IPS-NIHi11 (cell line): ENCODE data around the gene CEP170.
"Not testable (repeated sequence)": the region's sequence is repeated elsewhere in the genome, so short reads cannot be mapped to it uniquely, and the experiment has no call there.

Experiments
- DNase-seq: peaks from one replicate; pipeline ENCODE4 v3.0.0; 2012; ENCODE audit warnings: mixed read lengths, low spot score

CEP170 gene

GRCh38 chr1:243233908-243234307 lies 21.2 kb downstream of the CEP170 start:
- DNase-seq: no peak

DNA sequence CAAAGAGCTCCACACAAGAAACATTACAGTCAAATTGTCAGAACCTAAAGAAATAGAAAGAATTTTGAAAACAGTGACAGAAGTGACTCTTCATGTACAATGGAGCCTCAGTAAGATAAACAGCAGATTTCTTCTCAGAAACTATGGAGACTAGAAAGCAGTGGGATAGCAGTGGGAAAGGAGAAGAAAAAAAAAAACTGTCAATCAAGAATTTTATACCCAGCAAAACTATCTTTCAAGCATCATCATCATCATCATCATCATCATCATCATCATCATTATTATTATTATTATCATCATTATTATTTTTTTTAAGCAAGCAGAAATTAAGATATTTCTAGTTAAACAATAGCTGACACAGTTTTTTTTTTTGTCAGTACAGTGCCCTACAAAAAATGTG lies 24.2 kb downstream of the CEP170 start:
- DNase-seq: peak; percentile 8

- DNase-seq: no peak
Observed at GRCh38 chr1:243229526-243229925, 25.6 kb downstream of the CEP170 start.

DNA sequence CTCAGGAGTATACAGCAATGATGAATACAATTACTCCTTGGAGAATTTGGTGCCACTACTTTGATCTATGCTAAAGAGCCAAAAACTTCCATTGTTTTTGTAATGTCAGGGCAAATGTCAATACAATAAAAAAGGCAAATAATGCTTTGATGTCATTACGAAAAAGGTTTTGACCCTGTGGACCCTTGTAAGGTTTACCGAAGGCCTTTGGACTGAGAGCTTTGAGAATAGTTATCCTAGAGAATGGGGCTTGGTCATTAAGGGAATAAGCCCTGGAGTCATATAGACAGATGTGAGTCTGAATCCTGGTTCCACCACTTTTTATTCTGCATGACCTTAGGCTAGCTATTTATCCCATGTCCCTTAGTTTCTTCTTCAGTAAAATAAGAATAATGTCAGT lies 27.5 kb downstream of the CEP170 start:
- DNase-seq: no peak

DNA sequence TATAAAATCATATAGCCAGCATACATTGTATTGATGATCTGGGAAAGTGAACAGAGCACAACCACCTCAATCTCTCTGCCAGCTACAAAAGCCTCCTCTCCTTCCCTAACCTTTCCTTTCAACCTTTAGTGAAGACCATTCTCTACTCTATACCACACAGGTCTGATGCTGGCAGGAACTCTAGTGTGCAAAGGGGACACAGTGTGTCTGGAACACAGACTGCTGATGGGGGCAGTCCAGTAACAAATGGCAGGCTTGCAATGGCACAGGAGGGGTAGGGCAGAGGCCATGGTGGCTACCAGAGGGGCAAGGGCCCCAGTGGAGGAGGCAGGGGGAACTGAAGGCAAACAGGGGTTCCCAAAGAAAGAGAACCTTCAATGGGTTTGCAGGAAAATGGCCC lies 37.0 kb downstream of the CEP170 start:
- no peak for DNase-seq

DNA sequence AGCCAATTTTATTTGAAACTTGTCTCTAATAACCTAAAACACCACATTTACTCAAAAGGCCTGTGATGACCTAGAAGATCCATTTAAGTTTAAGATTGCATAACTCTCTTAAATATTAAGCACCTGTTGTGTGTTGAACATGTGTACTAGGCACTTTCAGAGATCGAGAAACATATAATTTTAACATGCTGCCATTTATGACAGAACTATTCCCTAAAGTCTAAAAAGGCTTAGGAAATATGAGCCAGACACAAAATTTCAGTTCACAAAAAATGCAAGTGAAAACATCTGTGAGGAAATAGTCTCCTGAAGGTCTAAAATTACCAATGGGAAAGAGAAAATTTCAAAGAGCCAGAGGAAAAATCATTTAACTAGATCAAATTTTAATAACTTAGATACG lies 37.7 kb downstream of the CEP170 start:
- no peak for DNase-seq

- DNase-seq: no peak
Observed at GRCh38 chr1:243216741-243217140, 38.3 kb downstream of the CEP170 start.

GRCh38 chr1:243215276-243215875 lies 39.7 kb downstream of the CEP170 start:
- DNase-seq: not testable (repeated sequence)

DNA sequence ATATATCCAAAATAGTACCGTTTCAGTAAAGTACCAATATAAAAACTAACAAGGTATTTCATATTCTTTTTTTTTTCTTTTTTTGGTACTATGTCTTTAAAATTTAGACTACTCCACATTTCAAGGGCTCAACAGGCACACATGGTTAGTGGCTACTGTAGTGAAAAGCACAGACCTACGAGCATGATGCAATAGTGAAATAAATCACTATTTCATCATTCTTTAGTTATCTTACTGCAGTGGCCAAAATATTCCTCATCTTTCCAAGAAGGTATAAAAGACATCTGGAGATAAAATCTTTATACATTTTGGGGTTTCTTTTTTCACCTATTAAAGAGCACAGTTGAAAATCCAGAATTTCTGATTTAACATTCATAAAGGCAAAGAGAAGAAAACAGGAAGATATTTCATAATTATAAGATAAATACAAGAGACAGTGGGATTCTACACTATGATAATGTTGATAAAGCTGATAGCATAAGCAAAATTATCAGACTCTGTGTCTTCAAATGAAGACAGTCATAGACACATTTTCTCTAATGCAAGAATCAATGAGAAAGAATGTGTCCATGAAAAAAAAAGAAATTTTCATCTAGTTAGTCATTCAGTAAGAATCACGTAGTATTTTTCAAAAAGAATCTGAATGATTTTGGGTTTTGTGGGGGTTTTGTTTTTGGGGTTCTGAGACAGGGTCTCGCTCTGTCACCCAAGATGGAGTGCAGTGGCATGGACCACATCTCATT lies 41.9 kb downstream of the CEP170 start:
- no peak for DNase-seq

DNA sequence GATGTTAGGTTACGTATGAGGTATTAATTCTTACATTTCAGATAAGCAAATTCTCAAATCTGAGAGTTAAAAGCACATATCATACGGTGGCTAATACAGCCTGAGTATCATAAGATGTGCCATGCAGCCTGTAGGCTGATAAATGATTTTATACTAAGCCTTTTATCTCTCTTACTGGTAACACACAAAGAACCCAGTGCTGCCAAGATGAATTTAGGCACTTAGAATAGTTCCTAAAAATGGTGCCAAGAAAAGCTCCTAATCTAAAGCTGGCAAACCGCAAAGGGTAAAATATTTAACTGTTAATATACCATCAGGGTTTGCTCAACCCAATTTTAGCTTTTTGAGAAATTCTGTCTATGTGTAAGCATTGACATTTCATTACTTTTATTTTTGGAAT lies 43.1 kb downstream of the CEP170 start:
- DNase-seq: not testable (repeated sequence)

DNA sequence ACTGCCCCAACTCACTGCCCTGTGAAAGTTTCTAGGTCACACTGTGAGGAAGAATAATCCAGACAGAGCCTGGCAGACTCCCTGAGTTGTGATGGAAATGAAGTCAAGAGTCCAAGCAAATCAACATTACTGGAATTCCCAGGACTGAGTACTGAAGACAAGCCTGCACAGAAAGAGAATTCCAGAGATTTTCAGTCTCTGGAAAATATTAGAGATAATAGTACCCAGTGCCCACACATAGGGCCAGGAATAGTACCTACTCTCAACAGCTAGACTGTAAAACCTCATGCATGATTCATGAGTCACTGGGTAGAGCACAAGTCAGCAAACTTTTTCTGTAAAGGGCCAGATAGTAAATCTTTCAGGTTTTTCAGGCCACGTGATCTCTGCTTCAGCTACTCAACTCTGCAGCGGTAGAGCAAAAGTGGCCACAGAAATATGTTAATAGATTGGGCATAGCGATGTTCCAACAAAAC lies 50.0 kb downstream of the CEP170 start:
- DNase-seq: not testable (repeated sequence)

DNA sequence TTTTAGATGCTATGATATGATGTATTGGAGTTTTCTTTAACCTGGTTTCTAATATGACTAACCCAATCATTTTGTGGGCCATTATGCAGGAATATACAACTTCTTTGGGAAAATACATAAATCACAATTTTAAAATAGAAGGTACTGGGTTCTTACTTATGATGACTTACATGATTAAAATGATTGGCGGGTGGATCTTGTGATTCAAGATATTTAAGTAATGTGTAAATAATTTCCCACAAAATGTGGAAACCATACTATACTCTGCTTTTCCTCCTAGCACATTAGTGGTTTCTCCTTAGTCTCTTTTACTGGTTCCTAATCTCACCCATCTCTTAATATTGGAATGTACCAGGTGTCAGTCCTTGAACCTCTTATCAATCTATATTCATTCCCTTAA lies 50.7 kb downstream of the CEP170 start:
- DNase-seq: not testable (repeated sequence)

GRCh38 chr1:243203196-243203595 lies 51.9 kb downstream of the CEP170 start:
- DNase-seq: not testable (repeated sequence)

DNA sequence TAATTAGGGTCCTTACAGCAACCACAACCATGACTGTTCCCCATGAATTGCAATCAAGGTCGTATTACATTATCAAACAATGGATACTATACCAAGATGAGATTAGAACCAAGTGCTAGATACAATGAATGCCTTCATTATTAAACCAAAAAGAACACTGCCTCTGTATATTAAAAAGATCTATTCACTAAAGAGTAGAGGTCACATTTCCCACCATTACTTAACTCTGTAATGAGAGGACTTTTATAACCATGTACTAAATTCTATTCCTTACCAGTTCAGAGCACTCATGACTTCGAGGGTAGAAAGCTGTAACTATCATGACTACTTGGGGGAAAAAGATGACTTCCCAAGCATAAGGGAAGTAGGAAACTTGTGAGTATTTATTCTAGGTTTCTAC lies 53.8 kb downstream of the CEP170 start:
- DNase-seq: not testable (repeated sequence)

- not testable (repeated sequence) for DNase-seq
Observed at GRCh38 chr1:243197524-243197923, 57.6 kb downstream of the CEP170 start.

DNA sequence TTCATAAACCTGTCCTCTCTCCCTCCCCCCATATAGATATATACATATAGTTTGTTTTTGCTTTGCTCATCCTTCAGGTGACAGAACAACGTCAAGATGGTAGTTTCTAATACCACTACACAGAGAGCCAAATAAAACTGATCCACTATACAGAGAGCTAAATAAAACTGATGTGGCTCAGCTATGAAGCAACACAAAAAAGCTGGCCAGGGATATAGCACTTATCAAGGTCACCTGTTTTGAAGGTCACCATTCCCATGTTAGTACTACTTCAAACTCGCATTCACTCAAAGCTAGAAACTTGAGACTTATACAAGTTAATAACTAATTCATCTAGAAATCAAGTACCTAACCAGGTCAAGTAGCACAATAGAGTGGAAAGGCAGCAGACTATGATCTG lies 61.8 kb downstream of the CEP170 start:
- DNase-seq: not testable (repeated sequence)

DNA sequence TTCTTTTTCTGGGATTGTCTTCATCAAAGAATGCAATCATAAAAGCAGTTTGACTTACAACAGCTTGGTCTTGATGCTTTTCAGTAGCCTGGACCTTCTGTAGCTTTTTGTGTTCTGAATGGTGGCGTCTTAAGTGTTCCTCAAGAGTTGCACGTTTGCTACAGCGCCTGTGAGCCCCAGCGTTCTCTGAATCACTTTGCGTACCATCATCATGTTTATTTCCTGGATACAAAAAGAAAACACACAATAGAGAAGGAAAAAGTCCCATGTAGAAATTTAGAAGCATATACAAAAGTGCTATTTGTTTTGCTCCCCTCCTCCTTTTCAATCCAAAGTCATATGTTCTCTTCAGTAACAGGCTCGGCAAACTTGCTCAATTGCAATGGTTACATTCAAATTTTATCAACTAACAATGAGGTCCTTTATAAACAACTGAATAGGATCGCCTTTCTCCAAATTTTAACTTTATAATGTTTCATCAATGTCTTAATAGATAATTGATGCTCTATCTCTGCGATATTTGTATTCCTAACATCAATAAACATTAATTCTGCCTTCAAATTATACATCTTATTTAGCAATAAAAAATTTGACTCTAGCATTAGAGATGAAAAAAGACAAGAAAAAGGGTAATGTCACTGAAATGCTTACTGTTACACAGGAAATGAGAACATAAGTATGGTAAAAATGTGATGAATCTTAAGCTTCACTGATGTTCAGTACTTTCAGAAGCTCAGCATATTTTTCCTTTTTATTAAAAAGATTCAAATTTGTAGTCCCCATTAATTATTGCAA lies 68.7 kb downstream of the CEP170 start:
- not testable (repeated sequence) for DNase-seq

GRCh38 chr1:243184787-243185186 lies 70.3 kb downstream of the CEP170 start:
- not testable (repeated sequence) for DNase-seq

DNA sequence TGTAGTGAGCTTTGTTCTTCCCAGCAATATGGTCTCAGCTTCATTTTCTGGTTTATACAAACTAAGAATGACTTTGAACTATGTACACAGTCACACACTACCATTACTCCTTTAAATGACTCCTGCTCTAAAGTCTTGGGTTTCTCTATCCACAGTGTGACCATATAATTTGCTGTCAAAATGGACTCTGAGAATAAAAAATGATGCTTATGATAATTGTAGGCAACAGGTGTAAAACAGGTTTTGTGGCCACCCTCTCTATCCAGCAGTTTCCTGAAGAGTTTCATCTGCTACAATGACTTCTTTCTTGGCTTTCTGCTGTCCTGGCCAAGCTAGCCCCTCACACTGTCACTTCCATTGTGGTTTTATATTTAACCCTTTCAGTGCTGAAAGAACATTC lies 71.4 kb downstream of the CEP170 start:
- not testable (repeated sequence) for DNase-seq

- not testable (repeated sequence) for DNase-seq
Observed at GRCh38 chr1:243183176-243183575, 71.9 kb downstream of the CEP170 start.

DNA sequence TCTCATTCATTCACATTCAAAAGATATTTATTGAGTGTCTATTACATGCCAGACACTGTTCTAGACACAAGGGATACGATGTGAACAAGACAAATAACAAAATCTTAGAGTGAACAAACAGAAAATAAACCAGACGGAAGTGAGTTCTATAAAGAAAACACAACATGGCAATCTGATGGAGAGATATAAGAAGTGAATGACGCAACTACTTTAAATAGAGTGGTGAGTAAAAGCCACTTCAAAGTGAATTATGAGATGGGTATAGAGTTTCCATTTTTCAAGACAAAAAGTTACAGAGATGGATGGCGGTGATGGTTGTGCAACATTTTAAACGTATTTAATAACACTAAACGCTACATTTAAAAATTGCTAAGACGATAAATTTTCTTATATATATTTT lies 75.4 kb downstream of the CEP170 start:
- no peak for DNase-seq

DNA sequence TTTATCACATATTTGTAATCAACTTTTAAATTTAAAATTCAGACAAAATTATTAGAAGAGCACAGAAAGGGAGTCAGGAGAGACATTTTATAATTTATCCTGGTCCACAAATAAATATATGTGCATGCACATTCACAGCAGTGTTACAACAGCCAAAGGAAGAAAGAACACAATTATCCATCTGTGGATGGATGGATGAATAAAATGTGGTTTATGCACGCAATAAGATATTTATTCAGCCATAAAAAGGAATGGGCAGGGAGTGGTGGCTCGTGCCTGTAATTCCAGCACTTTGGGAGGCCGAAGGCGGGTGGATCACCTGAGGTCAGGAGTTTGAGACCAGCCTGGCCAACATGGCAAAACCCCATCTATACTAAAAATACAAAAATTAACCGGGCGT lies 77.3 kb downstream of the CEP170 start:
- not testable (repeated sequence) for DNase-seq
